ENCODE results near the gene IKBKE. TPM values are rescaled to one million over a fixed set of nuclear protein-coding genes. Genes with fewer than 3 reads are reported as not detected.
A peak's percentile ranks its signal among the peaks of the same experiment; 100 is the strongest.

The IKBKE gene
- total RNA-seq, 1 experiment from 2014 or later = 6.4 TPM

GRCh38 chr1:206506405-206507283, 36.4 kb downstream of the IKBKE start:
- ATAC-seq (peak; percentile 20), DNase-seq (ENCODE audit: low read depth, low spot score) (no peak)
- intact Hi-C loops (cut with micrococcal nuclease; ENCODE audit: unreplicated experiment) = no loop called here
- POLR2A ChIA-PET = no interaction called here
- Histone ChIP-seq H3K27ac (ENCODE audit: low read length) (no peak overlapping the region), H3K27me3 (ENCODE audit: control insufficient read depth, insufficient read depth, low read length) (peaks cover 35% of the 10 kb centered on the region), H3K4me1 (ENCODE audit: control insufficient read depth, insufficient read depth, low read length) (no peaks in the 10 kb centered on the region), H3K4me3 (ENCODE audit: low read depth in 2 of 2, low read length in 2 of 2) (peak overlapping the region; percentile 33 to 42), H3K9me3 (ENCODE audit: control insufficient read depth, insufficient read depth, low read depth, low read length) (no peaks in the 10 kb centered on the region), H3K36me3 (ENCODE audit: control insufficient read depth, insufficient read depth, low read length) (no peaks in the 10 kb centered on the region)
- BruUV-seq (replicated peaks) = no TSS peak
- TF ChIP-seq SIN3A (IDR thresholded peaks at IDR 0.05; ENCODE audit: borderline replicate concordance, insufficient read depth, low read depth, low read length) (no peak), REST (IDR thresholded peaks at IDR 0.05; ENCODE audit: insufficient read depth in 1 of 2, low read depth in 2 of 2, low read length in 1 of 2) (no peak), POLR2AphosphoS5 (IDR thresholded peaks at IDR 0.05; ENCODE audit: low read depth, low read length) (no peak), TCF7L2 (IDR thresholded peaks at IDR 0.05; ENCODE audit: low read depth, low read length) (no peak), CTCF (IDR thresholded peaks at IDR 0.05) (no peak)
- in situ Hi-C loops (cut with HindIII; ENCODE audit: low pct_unique_long_range_greater_than_20kb, low sequenced_read_pairs) = no loop called here
- CTCF ChIA-PET = no interaction called here

- H3K9me3 ChIP-seq (ENCODE audit: control insufficient read depth, insufficient read depth, low read depth, low read length) = no peaks in the 10 kb centered on the region
- peak within 1 kb of the TSS; percentile 33 to 42 for H3K4me3 ChIP-seq (ENCODE audit: low read depth in 2 of 2, low read length in 2 of 2)
- peaks cover 35% of the 10 kb centered on the region for H3K27me3 ChIP-seq (ENCODE audit: control insufficient read depth, insufficient read depth, low read length)
- no peak within 1 kb of the TSS for H3K27ac ChIP-seq (ENCODE audit: low read length)
- TF ChIP-seq CTCF (IDR thresholded peaks at IDR 0.05) (no peak), SIN3A (IDR thresholded peaks at IDR 0.05; ENCODE audit: borderline replicate concordance, insufficient read depth, low read depth, low read length) (no peak), TCF7L2 (IDR thresholded peaks at IDR 0.05; ENCODE audit: low read depth, low read length) (peak; percentile 51; the same call in 1 of the 2 replicates), REST (IDR thresholded peaks at IDR 0.05; ENCODE audit: insufficient read depth in 1 of 2, low read depth in 2 of 2, low read length in 1 of 2) (no peak), POLR2AphosphoS5 (IDR thresholded peaks at IDR 0.05; ENCODE audit: low read depth, low read length) (no peak)
- no peaks in the 10 kb centered on the region for H3K4me1 ChIP-seq (ENCODE audit: control insufficient read depth, insufficient read depth, low read length)
- intact Hi-C loops (cut with micrococcal nuclease; ENCODE audit: unreplicated experiment) (no loop called here), in situ Hi-C loops (cut with HindIII; ENCODE audit: low pct_unique_long_range_greater_than_20kb, low sequenced_read_pairs) (no loop called here)
- CTCF ChIA-PET = no interaction called here
- ATAC-seq = peak; percentile 86
- no peak for DNase-seq (ENCODE audit: low read depth, low spot score)
- POLR2A ChIA-PET = no interaction called here
- no peaks in the 10 kb centered on the region for H3K36me3 ChIP-seq (ENCODE audit: control insufficient read depth, insufficient read depth, low read length)
- no TSS peak for BruUV-seq (replicated peaks)
Observed at GRCh38 chr1:206507284-206508129, 37.2 kb downstream of the IKBKE start, which contains the start of gene RASSF5. RASSF5 (plus strand) TSS chr1:206507531; CDS start chr1:206507603, 72 bp downstream.
